PC-9 (cell line): Measurements from ENCODE around the gene KIF4B. TPM values are rescaled to one million over a fixed set of nuclear protein-coding genes. Genes with fewer than 3 reads are reported as not detected.

ENCODE experiments used
- BruUV-seq: library from RNA; stranded (reverse); fragments of 400-500 nt; replicated peaks from 2 replicates; lab custom pipeline; 2021; lab: Mats Ljungman, UMichigan
- CTCF ChIA-PET: fragments of 300-600 bp; sonication (Branson Sonifier 250); formaldehyde crosslinking; loops from one replicate; lab custom pipeline; 2022; ENCODE audit warnings: antibody characterized with exemption; lab: Charles Lee
- POLR2A ChIA-PET: fragments of 300-600 bp; sonication (Branson Sonifier 250); formaldehyde crosslinking; loops from one replicate; lab custom pipeline; 2022; ENCODE audit warnings: antibody characterized with exemption; ENCODE audit not compliant: unreplicated experiment; lab: Charles Lee
- DNase-seq, 2 experiments: peaks; one replicate each; pipeline versions ENCODE4 v3.0.0 to v3.0.0-alpha.2; 2015 to 2022; ENCODE audit warnings: mixed read lengths in 1 of 2
- H2AFZ ChIP-seq: fragments of 200-600 bp; sonication (generic); 2 replicates; pipeline ENCODE4 v1.8.1; 2017; ENCODE audit warnings: antibody characterized with exemption
- H3F3A ChIP-seq: fragments of 200-600 bp; sonication (generic); 2 replicates; pipeline ENCODE4 v1.8.1; 2017; ENCODE audit warnings: antibody characterized with exemption, mild to moderate bottlenecking, low read depth; ENCODE audit not compliant: insufficient read depth
- H3K27ac ChIP-seq: fragments of 200-600 bp; sonication (generic); 2 replicates; pipeline ENCODE4 v1.6.1; 2016; ENCODE audit warnings: mixed run types
- H3K27me3 ChIP-seq: fragments of 200-600 bp; sonication (generic); 2 replicates; pipeline ENCODE4 v1.6.1; 2016; ENCODE audit warnings: low read depth, mixed run types; ENCODE audit not compliant: insufficient read depth
- H3K36me3 ChIP-seq: fragments of 200-600 bp; sonication (generic); 2 replicates; pipeline ENCODE4 v1.6.1; 2016; ENCODE audit warnings: low read depth, mixed run types
- H3K4me1 ChIP-seq: fragments of 200-600 bp; sonication (generic); replicated peaks from 2 replicates; pipeline ENCODE4 v1.6.1; 2016; ENCODE audit warnings: mixed run types; ENCODE audit not compliant: insufficient read depth
- H3K4me2 ChIP-seq: fragments of 200-600 bp; sonication (generic); 2 replicates; pipeline ENCODE4 v1.6.1; 2017; ENCODE audit warnings: mixed run types
- H3K4me3 ChIP-seq: fragments of 200-600 bp; sonication (generic); 2 replicates; pipeline ENCODE4 v1.6.1; 2016; ENCODE audit warnings: mixed run types
- H3K79me2 ChIP-seq: fragments of 200-600 bp; sonication (generic); 2 replicates; pipeline ENCODE4 v1.6.1; 2017; ENCODE audit warnings: low read depth, mixed run types
- H3K9me2 ChIP-seq: fragments of 200-600 bp; sonication (generic); 2 replicates; pipeline ENCODE4 v1.8.1; 2017; ENCODE audit warnings: mild to moderate bottlenecking; ENCODE audit not compliant: insufficient read depth
- H3K9me3 ChIP-seq: fragments of 200-600 bp; sonication (generic); 2 replicates; pipeline ENCODE4 v1.8.1; 2016; ENCODE audit warnings: low read depth; ENCODE audit not compliant: insufficient read depth
- H4K20me1 ChIP-seq: fragments of 200-600 bp; sonication (generic); 2 replicates; pipeline ENCODE4 v1.8.1; 2017; ENCODE audit not compliant: insufficient read depth
- CTCF ChIP-seq: fragments of 200-600 bp; sonication (generic); conservative IDR thresholded peaks from 2 replicates; pipeline ENCODE4 v1.6.1; 2017; ENCODE audit warnings: mixed run types, antibody characterized with exemption, mild to moderate bottlenecking, moderate library complexity
- EZH2 ChIP-seq: fragments of 200-600 bp; sonication (generic); IDR thresholded peaks from 2 replicates; pipeline ENCODE4 v1.8.0; 2017; ENCODE audit warnings: antibody characterized with exemption, low read depth
- intact Hi-C: fragments of 100-400 bp; cut with micrococcal nuclease; formaldehyde crosslinking; loops from one replicate; pipeline ENCODE4 v1.10.0; 2022; ENCODE audit not compliant: unreplicated experiment
- total RNA-seq: library from RNA; stranded (reverse); gene quantifications from 2 replicates; pipeline ENCODE4 v1.2.3, GENCODE V29; 2021

Gene KIF4B
- total RNA-seq, 1 experiment from 2014 or later: not detected

GRCh38 chr5:155052532-155052931, 39.0 kb downstream of the KIF4B start:
- Histone ChIP-seq H3K27ac (no peak overlapping the region), H3K4me3 (no peak overlapping the region), H2AFZ (no peak overlapping the region), H3K4me2 (no peak overlapping the region), H3F3A (no peaks in the 10 kb centered on the region), H4K20me1 (no peaks in the 10 kb centered on the region), H3K9me3 (no peaks in the 10 kb centered on the region), H3K36me3 (no peaks in the 10 kb centered on the region), H3K4me1 (no peaks in the 10 kb centered on the region), H3K9me2 (no peaks in the 10 kb centered on the region), H3K79me2 (no peaks in the 10 kb centered on the region), H3K27me3 (peaks cover 53% of the 10 kb centered on the region)
- no TSS peak for BruUV-seq
- intact Hi-C loops: no loop called here
- POLR2A ChIA-PET: no interaction called here
- DNase-seq: no peak
- TF ChIP-seq EZH2: no peak
- CTCF ChIA-PET: no interaction called here

- TF ChIP-seq CTCF: no peak
- no peak for TF ChIP-seq EZH2
- DNase-seq: no peak
- intact Hi-C loops: no loop called here
- Histone ChIP-seq H2AFZ (no peak overlapping the region), H3K27me3 (peaks cover 56% of the 10 kb centered on the region), H3K9me2 (no peaks in the 10 kb centered on the region), H3K27ac (no peak overlapping the region), H3K36me3 (no peaks in the 10 kb centered on the region), H3K4me3 (no peak overlapping the region), H4K20me1 (no peaks in the 10 kb centered on the region), H3K79me2 (no peaks in the 10 kb centered on the region), H3K4me2 (no peak overlapping the region), H3K9me3 (no peaks in the 10 kb centered on the region), H3K4me1 (no peaks in the 10 kb centered on the region), H3F3A (no peaks in the 10 kb centered on the region)
- ChIA-PET CTCF (no interaction called here), POLR2A (no interaction called here)
- no TSS peak for BruUV-seq
Measured at GRCh38 chr5:155053501-155053900, 39.9 kb downstream of the KIF4B start.

GRCh38 chr5:155056644-155057269, 43.2 kb downstream of the KIF4B start:
- Histone ChIP-seq H3K36me3 (no peaks in the 10 kb centered on the region), H3K4me3 (no peak overlapping the region), H3F3A (no peaks in the 10 kb centered on the region), H3K79me2 (no peaks in the 10 kb centered on the region), H4K20me1 (no peaks in the 10 kb centered on the region), H2AFZ (no peak overlapping the region), H3K27me3 (peaks cover 51% of the 10 kb centered on the region), H3K27ac (no peak overlapping the region), H3K9me2 (0 out of 2 replicates have a peak, but pooled peaks cover 4% of the 10 kb centered on the region), H3K4me1 (no peaks in the 10 kb centered on the region), H3K4me2 (no peak overlapping the region), H3K9me3 (no peaks in the 10 kb centered on the region)
- intact Hi-C loops: no loop called here
- POLR2A ChIA-PET: no interaction called here
- CTCF ChIA-PET: no interaction called here
- no peak for DNase-seq
- TF ChIP-seq CTCF (no peak), EZH2 (no peak)
- BruUV-seq: no TSS peak

GRCh38 chr5:155057626-155058025, 44.1 kb downstream of the KIF4B start:
- ChIA-PET CTCF (no interaction called here), POLR2A (no interaction called here)
- Histone ChIP-seq H3K27ac (no peak overlapping the region), H3K36me3 (no peaks in the 10 kb centered on the region), H3K79me2 (no peaks in the 10 kb centered on the region), H2AFZ (no peak overlapping the region), H3K27me3 (peaks cover 54% of the 10 kb centered on the region), H3K4me1 (no peaks in the 10 kb centered on the region), H3K9me2 (0 out of 2 replicates have a peak, but pooled peaks cover 4% of the 10 kb centered on the region), H3K4me3 (no peak overlapping the region), H3K9me3 (no peaks in the 10 kb centered on the region), H3F3A (no peaks in the 10 kb centered on the region), H3K4me2 (no peak overlapping the region), H4K20me1 (no peaks in the 10 kb centered on the region)
- intact Hi-C loops: no loop called here
- no peak for DNase-seq
- BruUV-seq: no TSS peak
- no peak for TF ChIP-seq CTCF
